ENCODE measurements around the gene SECISBP2L.
"Not testable (repeated sequence)": the region's sequence is repeated elsewhere in the genome, so short reads cannot be mapped to it uniquely, and the experiment has no call there.

SECISBP2L gene

DNA sequence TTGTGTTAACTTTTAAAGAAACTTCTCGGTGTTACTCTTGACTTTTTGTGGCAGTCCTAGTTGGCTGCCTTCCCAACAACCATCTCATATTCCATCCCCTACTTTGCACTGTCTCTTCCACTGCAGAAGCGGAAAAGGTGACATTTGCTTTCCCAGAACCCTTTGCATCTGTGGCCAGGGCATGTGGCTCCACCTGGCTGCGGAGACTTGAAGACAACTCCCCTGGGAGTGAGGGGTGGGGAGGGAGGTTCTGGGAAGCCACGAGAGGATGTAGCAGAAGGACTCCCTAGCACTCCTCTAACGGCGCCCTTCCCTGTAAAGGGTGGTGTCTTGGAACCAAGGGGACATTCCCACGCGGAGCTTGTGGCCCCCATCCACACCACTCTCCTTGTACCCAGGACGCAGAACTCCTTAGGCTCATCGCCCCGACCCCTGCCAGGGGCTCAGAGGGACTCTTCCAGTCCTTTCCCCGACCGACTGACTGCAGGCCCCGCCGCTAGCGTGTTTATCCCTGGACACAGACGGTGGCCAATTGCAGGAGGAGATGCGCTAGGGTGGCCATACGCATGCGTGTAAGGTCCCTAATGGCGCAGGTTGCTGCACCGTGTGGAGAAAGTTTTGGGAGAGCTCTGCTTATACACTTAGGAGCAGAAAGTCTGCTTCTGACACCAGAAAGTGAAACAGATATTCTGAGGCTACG lies 33.2 kb upstream of the SECISBP2L start:
- no peaks in the 10 kb centered on the region for H3K36me3 ChIP-seq (ENCODE audit: control insufficient read depth in 2 of 2, insufficient read depth in 2 of 2, low read length in 2 of 2)
- H3K4me1 ChIP-seq (ENCODE audit: control insufficient read depth in 2 of 2, insufficient read depth in 2 of 2, low read length in 2 of 2): no peaks in the 10 kb centered on the region
- no peak overlapping the region for H3K4me3 ChIP-seq (ENCODE audit: low read length in 2 of 2)
- H3K27ac ChIP-seq (ENCODE audit: low read depth in 2 of 2, low read length in 2 of 2): no peak overlapping the region
- no peaks in the 10 kb centered on the region for H3K9me3 ChIP-seq (ENCODE audit: control insufficient read depth in 2 of 2, low read length in 2 of 2)
- H3K27me3 ChIP-seq (ENCODE audit: control insufficient read depth in 2 of 2, insufficient read depth in 2 of 2, low read length in 2 of 2): no peaks in the 10 kb centered on the region
- H3K9ac ChIP-seq (ENCODE audit: low read depth in 1 of 2, low read length in 2 of 2): no peak overlapping the region

DNA sequence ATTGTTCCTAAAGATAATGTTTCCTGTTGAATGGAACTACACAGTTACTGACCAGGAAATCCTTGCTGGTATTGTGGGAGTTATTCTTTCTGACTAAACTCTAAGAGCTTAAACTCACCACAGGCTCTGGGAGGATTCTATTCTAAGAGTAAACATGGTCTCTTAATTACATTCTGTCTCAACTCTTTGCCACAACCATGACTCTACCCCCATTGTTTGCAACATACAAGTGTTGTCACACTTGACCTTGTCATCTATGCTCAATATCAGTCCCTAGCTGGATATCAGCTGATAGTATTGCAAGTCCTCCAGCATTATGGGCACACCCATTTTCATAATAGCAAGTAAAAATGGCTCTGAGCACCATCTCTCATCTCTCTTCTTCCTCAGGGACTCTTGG lies 29.6 kb upstream of the SECISBP2L start:
- H3K4me1 ChIP-seq (ENCODE audit: control insufficient read depth in 2 of 2, insufficient read depth in 2 of 2, low read length in 2 of 2): no peaks in the 10 kb centered on the region

DNA sequence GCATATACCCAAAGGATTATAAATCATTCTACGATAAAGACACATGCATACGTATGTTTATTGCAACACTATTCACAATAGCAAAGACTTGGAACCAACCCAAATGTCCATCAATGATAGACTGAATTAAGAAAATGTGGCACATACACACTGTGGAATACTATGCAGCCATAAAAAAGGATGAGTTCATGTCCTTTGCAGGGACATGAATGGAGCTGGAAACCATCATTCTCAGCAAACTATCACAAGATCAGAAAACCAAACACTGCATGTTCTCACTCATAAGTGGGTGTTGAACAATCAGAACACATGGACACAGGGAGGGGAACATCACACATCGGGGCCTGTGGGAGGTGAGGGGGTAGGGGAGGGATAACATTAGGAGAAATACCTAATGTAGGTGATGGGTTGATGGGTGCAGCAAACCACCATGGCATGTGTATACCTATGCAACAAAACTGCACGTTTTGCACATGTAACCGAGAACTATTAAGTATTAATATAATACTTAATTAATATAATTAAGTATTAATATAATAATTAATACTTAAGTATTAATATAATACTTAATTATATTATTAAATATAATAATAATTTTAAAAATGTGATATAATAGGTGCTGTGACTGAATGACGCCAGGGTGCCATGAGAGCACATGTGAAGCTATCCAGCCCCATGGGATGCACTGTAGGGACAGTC lies 28.5 kb upstream of the SECISBP2L start:
- not testable (repeated sequence) for H3K36me3 ChIP-seq (ENCODE audit: control insufficient read depth in 2 of 2, insufficient read depth in 2 of 2, low read length in 2 of 2); H3K4me1 ChIP-seq (ENCODE audit: control insufficient read depth in 2 of 2, insufficient read depth in 2 of 2, low read length in 2 of 2); H3K9ac ChIP-seq (ENCODE audit: low read depth in 1 of 2, low read length in 2 of 2); H3K27me3 ChIP-seq (ENCODE audit: control insufficient read depth in 2 of 2, insufficient read depth in 2 of 2, low read length in 2 of 2); H3K4me3 ChIP-seq (ENCODE audit: low read length in 2 of 2); H3K27ac ChIP-seq (ENCODE audit: low read depth in 2 of 2, low read length in 2 of 2); H3K9me3 ChIP-seq (ENCODE audit: control insufficient read depth in 2 of 2, low read length in 2 of 2)

More for the DNA sequence above, 29.6 kb upstream of the SECISBP2L start:
- Histone ChIP-seq H3K27ac (ENCODE audit: low read depth in 2 of 2, low read length in 2 of 2) (no peak overlapping the region), H3K9ac (ENCODE audit: low read depth in 1 of 2, low read length in 2 of 2) (no peak overlapping the region), H3K9me3 (ENCODE audit: control insufficient read depth in 2 of 2, low read length in 2 of 2) (no peaks in the 10 kb centered on the region), H3K36me3 (ENCODE audit: control insufficient read depth in 2 of 2, insufficient read depth in 2 of 2, low read length in 2 of 2) (no peaks in the 10 kb centered on the region), H3K27me3 (ENCODE audit: control insufficient read depth in 2 of 2, insufficient read depth in 2 of 2, low read length in 2 of 2) (no peaks in the 10 kb centered on the region), H3K4me3 (ENCODE audit: low read length in 2 of 2) (no peak overlapping the region)

DNA sequence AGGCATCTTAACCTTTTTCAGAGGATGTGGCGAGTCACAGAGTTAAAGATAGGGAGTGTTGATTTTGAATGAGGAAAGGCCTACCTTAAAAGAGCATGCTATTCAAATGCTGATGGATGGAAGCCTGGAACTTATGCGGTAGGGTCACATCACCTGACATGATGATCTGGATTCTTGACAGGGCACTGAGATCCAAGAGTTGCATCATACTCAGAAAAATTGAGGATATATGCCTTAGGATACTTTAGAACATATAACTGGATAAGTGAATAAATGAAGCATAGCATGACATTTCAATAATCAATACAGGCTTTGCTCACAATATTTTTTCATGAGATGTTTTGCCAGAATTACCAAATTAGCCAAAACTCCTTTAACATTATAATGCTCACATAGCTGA lies 20.1 kb upstream of the SECISBP2L start:
- Histone ChIP-seq H3K27ac (ENCODE audit: low read depth in 2 of 2, low read length in 2 of 2) (no peak overlapping the region), H3K4me3 (ENCODE audit: low read length in 2 of 2) (no peak overlapping the region), H3K4me1 (ENCODE audit: control insufficient read depth in 2 of 2, insufficient read depth in 2 of 2, low read length in 2 of 2) (no peaks in the 10 kb centered on the region), H3K9ac (ENCODE audit: low read depth in 1 of 2, low read length in 2 of 2) (no peak overlapping the region), H3K9me3 (ENCODE audit: control insufficient read depth in 2 of 2, low read length in 2 of 2) (no peaks in the 10 kb centered on the region), H3K36me3 (ENCODE audit: control insufficient read depth in 2 of 2, insufficient read depth in 2 of 2, low read length in 2 of 2) (no peaks in the 10 kb centered on the region), H3K27me3 (ENCODE audit: control insufficient read depth in 2 of 2, insufficient read depth in 2 of 2, low read length in 2 of 2) (peaks cover 0 to 4% of the 10 kb centered on the region in 2 donors)

DNA sequence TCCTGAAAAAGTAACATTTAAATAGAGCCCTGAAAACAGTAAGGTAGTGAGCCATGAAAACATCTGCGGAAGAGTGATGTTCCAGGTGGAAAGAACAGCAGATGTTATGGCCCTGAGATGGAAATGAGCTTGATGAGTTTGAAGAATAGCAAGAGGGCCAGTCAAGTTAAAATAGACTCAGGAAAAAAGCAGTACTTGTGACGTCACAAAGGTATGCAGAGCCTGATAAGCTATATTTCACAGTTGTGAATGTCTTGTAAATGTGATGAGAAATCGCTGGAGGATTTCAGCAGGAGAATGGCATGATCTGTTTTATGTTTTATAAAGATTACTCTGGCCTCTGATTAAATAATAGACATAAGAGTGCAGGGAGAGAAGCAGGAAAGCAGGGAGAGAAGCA lies 18.6 kb upstream of the SECISBP2L start:
- Histone ChIP-seq H3K27ac (ENCODE audit: low read depth in 2 of 2, low read length in 2 of 2) (no peak overlapping the region), H3K4me1 (ENCODE audit: control insufficient read depth in 2 of 2, insufficient read depth in 2 of 2, low read length in 2 of 2) (no peaks in the 10 kb centered on the region), H3K9ac (ENCODE audit: low read depth in 1 of 2, low read length in 2 of 2) (no peak overlapping the region), H3K4me3 (ENCODE audit: low read length in 2 of 2) (no peak overlapping the region), H3K36me3 (ENCODE audit: control insufficient read depth in 2 of 2, insufficient read depth in 2 of 2, low read length in 2 of 2) (no peaks in the 10 kb centered on the region), H3K9me3 (ENCODE audit: control insufficient read depth in 2 of 2, low read length in 2 of 2) (no peaks in the 10 kb centered on the region), H3K27me3 (ENCODE audit: control insufficient read depth in 2 of 2, insufficient read depth in 2 of 2, low read length in 2 of 2) (peaks cover 0 to 4% of the 10 kb centered on the region in 2 donors)

DNA sequence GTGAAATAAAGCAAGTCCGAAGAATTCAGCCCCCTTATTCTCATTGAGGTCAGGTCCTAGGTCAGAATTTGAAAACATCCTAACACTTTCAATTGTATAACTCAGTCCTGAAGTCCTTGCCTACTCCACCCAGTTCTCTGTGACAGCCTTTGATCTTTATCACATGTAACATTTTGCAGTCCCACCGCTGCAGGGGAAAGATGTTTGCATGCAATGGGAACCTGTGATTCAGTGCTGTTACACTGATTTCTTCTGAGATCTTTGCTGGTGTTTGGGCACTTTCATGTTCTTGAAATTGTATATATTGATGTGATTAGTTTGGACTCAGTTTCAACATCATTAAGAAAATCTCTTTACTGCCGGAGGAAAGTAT lies 18.0 kb upstream of the SECISBP2L start:
- H3K27ac ChIP-seq (ENCODE audit: low read depth in 2 of 2, low read length in 2 of 2): no peak overlapping the region
- no peaks in the 10 kb centered on the region for H3K4me1 ChIP-seq (ENCODE audit: control insufficient read depth in 2 of 2, insufficient read depth in 2 of 2, low read length in 2 of 2)
- H3K9me3 ChIP-seq (ENCODE audit: control insufficient read depth in 2 of 2, low read length in 2 of 2): no peaks in the 10 kb centered on the region
- no peak overlapping the region for H3K4me3 ChIP-seq (ENCODE audit: low read length in 2 of 2)
- no peaks in the 10 kb centered on the region for H3K36me3 ChIP-seq (ENCODE audit: control insufficient read depth in 2 of 2, insufficient read depth in 2 of 2, low read length in 2 of 2)
- H3K9ac ChIP-seq (ENCODE audit: low read depth in 1 of 2, low read length in 2 of 2): no peak overlapping the region
- peaks cover 0 to 4% of the 10 kb centered on the region in 2 donors for H3K27me3 ChIP-seq (ENCODE audit: control insufficient read depth in 2 of 2, insufficient read depth in 2 of 2, low read length in 2 of 2)

DNA sequence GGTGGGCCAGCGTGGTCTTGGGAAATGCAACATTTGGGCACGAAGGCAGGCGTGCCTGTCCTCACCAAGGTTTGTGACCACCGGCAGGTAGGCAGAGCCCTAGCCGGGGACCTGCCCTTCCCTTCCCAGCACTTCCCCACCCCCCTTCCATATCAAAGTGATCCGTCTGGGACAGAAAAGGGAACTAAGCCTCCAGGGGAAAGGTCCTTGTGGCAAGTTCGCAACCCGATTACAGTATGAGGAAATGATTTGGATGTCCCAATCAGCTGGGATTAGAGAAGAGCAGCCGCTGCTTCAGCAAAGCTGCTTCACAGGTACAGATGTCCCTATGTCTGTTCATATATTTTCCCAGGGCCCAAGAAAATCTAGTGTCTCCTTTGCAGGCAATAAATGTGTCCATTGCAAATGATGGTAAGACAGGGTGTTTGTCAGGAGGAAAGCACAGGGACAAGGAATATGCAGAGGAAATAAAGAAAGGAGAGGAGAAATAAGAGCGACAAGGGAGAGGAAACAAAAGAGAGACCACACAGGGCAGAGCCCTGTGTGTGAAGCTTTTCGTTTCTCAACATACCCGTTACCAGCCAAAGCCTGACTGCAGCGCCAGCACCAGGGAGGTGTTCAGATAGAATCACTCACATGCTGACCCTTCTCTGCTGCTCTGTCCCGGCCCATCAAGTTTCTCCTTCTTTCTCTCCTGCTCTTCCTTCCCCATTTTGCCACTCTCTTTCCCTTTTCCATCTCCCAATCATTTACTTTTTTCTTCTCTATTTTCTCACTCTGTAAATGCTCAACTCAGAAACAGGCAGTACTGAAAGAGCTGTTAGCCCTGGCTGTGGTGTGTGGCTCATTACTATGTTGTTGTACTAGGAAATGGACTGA lies 17.4 kb upstream of the SECISBP2L start:
- no peaks in the 10 kb centered on the region for H3K9me3 ChIP-seq (ENCODE audit: control insufficient read depth in 2 of 2, low read length in 2 of 2)
- no peak overlapping the region for H3K9ac ChIP-seq (ENCODE audit: low read depth in 1 of 2, low read length in 2 of 2)
- no peaks in the 10 kb centered on the region for H3K36me3 ChIP-seq (ENCODE audit: control insufficient read depth in 2 of 2, insufficient read depth in 2 of 2, low read length in 2 of 2)
- no peak overlapping the region for H3K27ac ChIP-seq (ENCODE audit: low read depth in 2 of 2, low read length in 2 of 2)
- no peak overlapping the region for H3K4me3 ChIP-seq (ENCODE audit: low read length in 2 of 2)
- H3K27me3 ChIP-seq (ENCODE audit: control insufficient read depth in 2 of 2, insufficient read depth in 2 of 2, low read length in 2 of 2): peaks cover 0 to 4% of the 10 kb centered on the region in 2 donors
- no peaks in the 10 kb centered on the region for H3K4me1 ChIP-seq (ENCODE audit: control insufficient read depth in 2 of 2, insufficient read depth in 2 of 2, low read length in 2 of 2)

DNA sequence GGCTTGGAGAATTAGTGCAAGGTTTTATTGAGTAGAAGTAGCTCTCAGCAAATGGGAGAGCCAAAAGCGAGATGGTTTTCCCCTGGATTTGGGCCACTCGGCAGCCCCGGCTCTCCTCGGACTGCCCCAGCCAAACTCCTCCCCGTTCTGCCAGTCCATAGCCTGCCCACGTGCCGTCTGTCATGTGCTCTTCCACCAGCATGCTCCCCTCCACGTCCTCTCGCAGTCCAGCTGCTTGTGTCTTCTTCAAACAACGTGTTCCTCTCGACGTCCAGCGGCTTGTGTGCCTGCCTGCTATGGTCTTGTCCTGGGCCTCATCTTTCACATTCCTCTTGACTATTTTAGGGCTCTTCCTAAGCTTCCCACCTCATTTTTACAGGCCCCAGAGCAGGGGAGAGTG lies 16.7 kb upstream of the SECISBP2L start:
- no peak overlapping the region for H3K4me3 ChIP-seq (ENCODE audit: low read length in 2 of 2)
- H3K4me1 ChIP-seq (ENCODE audit: control insufficient read depth in 2 of 2, insufficient read depth in 2 of 2, low read length in 2 of 2): no peaks in the 10 kb centered on the region
- no peaks in the 10 kb centered on the region for H3K36me3 ChIP-seq (ENCODE audit: control insufficient read depth in 2 of 2, insufficient read depth in 2 of 2, low read length in 2 of 2)
- no peak overlapping the region for H3K27ac ChIP-seq (ENCODE audit: low read depth in 2 of 2, low read length in 2 of 2)
- no peak overlapping the region for H3K9ac ChIP-seq (ENCODE audit: low read depth in 1 of 2, low read length in 2 of 2)
- peaks cover 0 to 4% of the 10 kb centered on the region in 2 donors for H3K27me3 ChIP-seq (ENCODE audit: control insufficient read depth in 2 of 2, insufficient read depth in 2 of 2, low read length in 2 of 2)
- H3K9me3 ChIP-seq (ENCODE audit: control insufficient read depth in 2 of 2, low read length in 2 of 2): no peaks in the 10 kb centered on the region

DNA sequence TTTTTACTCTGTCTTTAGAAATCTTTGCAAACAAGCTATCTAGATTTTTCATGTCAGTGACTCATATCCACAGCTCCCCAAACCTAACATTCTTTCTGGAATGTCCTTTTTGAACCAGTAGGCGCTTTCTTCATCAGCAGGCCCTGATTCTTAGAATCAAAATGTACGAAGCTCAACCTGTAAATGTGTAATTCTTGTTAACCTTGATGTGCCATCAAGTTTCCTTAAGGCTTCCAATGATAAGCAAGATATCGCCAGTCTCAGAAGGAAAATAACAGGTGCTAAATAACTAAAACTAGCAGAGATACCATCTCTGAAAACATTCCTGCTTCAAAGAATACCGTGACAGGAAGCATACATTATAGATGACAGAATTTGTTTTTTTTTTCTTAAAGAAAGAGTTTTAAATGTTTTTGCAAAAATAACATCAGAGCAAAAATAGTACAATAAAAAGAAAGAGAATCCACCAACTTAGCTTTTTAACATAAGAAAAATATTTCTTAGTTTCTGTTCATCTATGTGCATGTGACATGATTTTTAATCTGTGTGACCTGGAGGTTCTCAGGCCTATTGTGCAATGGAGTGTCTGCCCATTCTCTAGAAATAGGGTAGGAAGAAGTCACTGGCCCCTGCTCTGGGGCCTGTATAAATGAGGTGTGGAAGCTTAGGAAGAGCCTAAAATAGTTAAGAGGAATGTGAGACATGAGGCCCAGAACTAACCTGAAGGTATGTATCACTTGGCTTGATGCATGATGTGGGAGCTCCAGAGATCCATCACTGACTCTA lies 14.7 kb upstream of the SECISBP2L start:
- Histone ChIP-seq H3K27me3 (ENCODE audit: control insufficient read depth in 2 of 2, insufficient read depth in 2 of 2, low read length in 2 of 2) (no peaks in the 10 kb centered on the region), H3K9me3 (ENCODE audit: control insufficient read depth in 2 of 2, low read length in 2 of 2) (no peaks in the 10 kb centered on the region), H3K4me1 (ENCODE audit: control insufficient read depth in 2 of 2, insufficient read depth in 2 of 2, low read length in 2 of 2) (no peaks in the 10 kb centered on the region), H3K4me3 (ENCODE audit: low read length in 2 of 2) (no peak overlapping the region), H3K9ac (ENCODE audit: low read depth in 1 of 2, low read length in 2 of 2) (no peak overlapping the region), H3K36me3 (ENCODE audit: control insufficient read depth in 2 of 2, insufficient read depth in 2 of 2, low read length in 2 of 2) (no peaks in the 10 kb centered on the region), H3K27ac (ENCODE audit: low read depth in 2 of 2, low read length in 2 of 2) (no peak overlapping the region)
